ENCODE data around the gene WNT2. TPM values are rescaled to one million over a fixed set of nuclear protein-coding genes. Genes with fewer than 3 reads are reported as not detected.

Gene WNT2
- total and polyA plus RNA-seq, 10 of the 15 experiments (the other 5 are each of a cell fraction or from before 2014, with no cell fraction given), result 0.07 to 0.34 (median 0.19) TPM

DNA sequence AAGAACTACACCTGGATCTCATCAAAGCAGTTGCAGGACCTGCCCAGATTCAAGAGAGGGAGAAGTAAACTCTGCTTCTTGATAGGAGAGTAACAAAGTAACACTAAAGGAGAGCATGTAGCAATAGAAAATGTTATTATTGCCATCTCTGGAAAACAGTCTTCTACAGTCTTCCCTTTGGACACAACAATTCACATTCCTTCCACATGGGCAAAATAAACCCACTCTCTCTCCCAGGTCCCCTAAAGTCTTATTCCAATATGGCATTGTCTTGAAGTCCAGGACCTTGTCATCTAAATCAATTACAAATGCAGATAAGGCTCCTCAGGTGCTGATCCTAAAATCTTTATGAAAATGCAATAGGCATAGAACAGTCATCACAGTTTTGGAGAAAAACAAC lies 10.3 kb upstream of the WNT2 start:
- CTCF ChIA-PET, result interaction anchor here (0.7 kb wide), 1 partner anchor 120 kb away, joined by 3 read pairs; no protein-coding TSS in a partner anchor
- POLR2A ChIA-PET, result no interaction called here
- Histone ChIP-seq H3K27me3 (replicated peaks in 1 of 2; ENCODE audit: control insufficient read depth in 2 of 2, insufficient read depth in 2 of 2, low read length in 1 of 2) (no peaks in the 10 kb centered on the region), H3K4me3 (no peak overlapping the region), H3K9me3 (replicated peaks; ENCODE audit: control insufficient read depth, insufficient read depth, low read length) (no peaks in the 10 kb centered on the region; the same call in 2 of the 3 replicates), H3K79me2 (ENCODE audit: control insufficient read depth, insufficient read depth, low read length) (no peaks in the 10 kb centered on the region), H2AFZ (ENCODE audit: control insufficient read depth, low read depth, low read length) (no peak overlapping the region), H4K20me1 (ENCODE audit: control insufficient read depth, insufficient read depth) (no peaks in the 10 kb centered on the region), H3K4me2 (ENCODE audit: control insufficient read depth, insufficient read depth) (no peak overlapping the region), H3K9ac (ENCODE audit: control insufficient read depth, insufficient read depth, low read length) (no peak overlapping the region), H3K27ac (ENCODE audit: control insufficient read depth, insufficient read depth) (no peak overlapping the region), H3K36me3 (ENCODE audit: control insufficient read depth in 2 of 2, insufficient read depth in 2 of 2, low read length in 1 of 2) (no peaks in the 10 kb centered on the region), H3K4me1 (ENCODE audit: control insufficient read depth, insufficient read depth, low read length) (no peaks in the 10 kb centered on the region)
- DNase-seq (ENCODE audit: low read depth, low spot score) (no peak), FAIRE-seq (no peak), ATAC-seq (no peak)
- no TSS peak for BruUV-seq (replicated peaks)
- in situ Hi-C loops (cut with MboI), result no loop called here
- RAD21 ChIA-PET (ENCODE audit: unreplicated experiment), result interaction anchor here (1.8 kb wide), 1 partner anchor 13 kb away, joined by 5 read pairs; no protein-coding TSS in a partner anchor
- SMC1A ChIA-PET (ENCODE audit: uncharacterized antibody, unreplicated experiment), result interaction anchor here (1.2 to 1.5 kb wide), 4 partner anchors 8 to 33 kb away, joined by 3 to 5 read pairs (median 4); no protein-coding TSS in a partner anchor
- intact Hi-C loops (cut with micrococcal nuclease; ENCODE audit: unreplicated experiment), result no loop called here
- TF ChIP-seq SUZ12 (IDR thresholded peaks at IDR 0.05; ENCODE audit: unreplicated experiment) (no peak), CBX3 (IDR thresholded peaks at IDR 0.05; ENCODE audit: borderline replicate concordance, low read depth) (no peak), BHLHE40 (IDR thresholded peaks at IDR 0.05; ENCODE audit: borderline replicate concordance in 1 of 2, low read depth in 2 of 2, low read length in 1 of 2) (no peak), FOXK2 (IDR thresholded peaks at IDR 0.05) (no peak), CBFB (IDR thresholded peaks at IDR 0.05; ENCODE audit: low read depth) (no peak), ZNF384 (IDR thresholded peaks at IDR 0.05; ENCODE audit: borderline replicate concordance, low read depth, low read length) (no peak), E2F8 (IDR thresholded peaks at IDR 0.05; ENCODE audit: low read depth, partially characterized antibody) (no peak), ZNF622 (IDR thresholded peaks at IDR 0.05) (no peak), WRNIP1 (IDR thresholded peaks at IDR 0.05; ENCODE audit: borderline replicate concordance, low read depth, low read length) (no peak), BACH1 (IDR thresholded peaks at IDR 0.05; ENCODE audit: borderline replicate concordance) (no peak), ATF7 (IDR thresholded peaks at IDR 0.05; ENCODE audit: low read depth) (no peak), TBL1XR1 (IDR thresholded peaks at IDR 0.05; ENCODE audit: low read depth, low read length) (no peak), USF1 (IDR thresholded peaks at IDR 0.05; ENCODE audit: borderline replicate concordance, extremely low read length, insufficient read depth, low read depth, low read length) (no peak)
- TF ChIP-seq, protein P1, sequence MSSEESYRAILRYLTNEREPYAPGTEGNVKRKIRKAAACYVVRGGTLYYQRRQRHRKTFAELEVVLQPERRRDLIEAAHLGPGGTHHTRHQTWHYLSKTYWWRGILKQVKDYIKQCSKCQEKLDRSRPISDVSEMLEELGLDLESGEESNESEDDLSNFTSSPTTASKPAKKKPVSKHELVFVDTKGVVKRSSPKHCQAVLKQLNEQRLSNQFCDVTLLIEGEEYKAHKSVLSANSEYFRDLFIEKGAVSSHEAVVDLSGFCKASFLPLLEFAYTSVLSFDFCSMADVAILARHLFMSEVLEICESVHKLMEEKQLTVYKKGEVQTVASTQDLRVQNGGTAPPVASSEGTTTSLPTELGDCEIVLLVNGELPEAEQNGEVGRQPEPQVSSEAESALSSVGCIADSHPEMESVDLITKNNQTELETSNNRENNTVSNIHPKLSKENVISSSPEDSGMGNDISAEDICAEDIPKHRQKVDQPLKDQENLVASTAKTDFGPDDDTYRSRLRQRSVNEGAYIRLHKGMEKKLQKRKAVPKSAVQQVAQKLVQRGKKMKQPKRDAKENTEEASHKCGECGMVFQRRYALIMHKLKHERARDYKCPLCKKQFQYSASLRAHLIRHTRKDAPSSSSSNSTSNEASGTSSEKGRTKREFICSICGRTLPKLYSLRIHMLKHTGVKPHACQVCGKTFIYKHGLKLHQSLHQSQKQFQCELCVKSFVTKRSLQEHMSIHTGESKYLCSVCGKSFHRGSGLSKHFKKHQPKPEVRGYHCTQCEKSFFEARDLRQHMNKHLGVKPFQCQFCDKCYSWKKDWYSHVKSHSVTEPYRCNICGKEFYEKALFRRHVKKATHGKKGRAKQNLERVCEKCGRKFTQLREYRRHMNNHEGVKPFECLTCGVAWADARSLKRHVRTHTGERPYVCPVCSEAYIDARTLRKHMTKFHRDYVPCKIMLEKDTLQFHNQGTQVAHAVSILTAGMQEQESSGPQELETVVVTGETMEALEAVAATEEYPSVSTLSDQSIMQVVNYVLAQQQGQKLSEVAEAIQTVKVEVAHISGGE (CRISPR knock-in tag; IDR thresholded peaks at IDR 0.05), result no peak
- TF ChIP-seq, protein P2, sequence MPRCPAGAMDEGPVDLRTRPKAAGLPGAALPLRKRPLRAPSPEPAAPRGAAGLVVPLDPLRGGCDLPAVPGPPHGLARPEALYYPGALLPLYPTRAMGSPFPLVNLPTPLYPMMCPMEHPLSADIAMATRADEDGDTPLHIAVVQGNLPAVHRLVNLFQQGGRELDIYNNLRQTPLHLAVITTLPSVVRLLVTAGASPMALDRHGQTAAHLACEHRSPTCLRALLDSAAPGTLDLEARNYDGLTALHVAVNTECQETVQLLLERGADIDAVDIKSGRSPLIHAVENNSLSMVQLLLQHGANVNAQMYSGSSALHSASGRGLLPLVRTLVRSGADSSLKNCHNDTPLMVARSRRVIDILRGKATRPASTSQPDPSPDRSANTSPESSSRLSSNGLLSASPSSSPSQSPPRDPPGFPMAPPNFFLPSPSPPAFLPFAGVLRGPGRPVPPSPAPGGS (IDR thresholded peaks at IDR 0.05; ENCODE audit: borderline replicate concordance, insufficient read depth, low read depth, low read length, poor library complexity, severe bottlenecking), result no peak
- TF ChIP-seq, protein P3, sequence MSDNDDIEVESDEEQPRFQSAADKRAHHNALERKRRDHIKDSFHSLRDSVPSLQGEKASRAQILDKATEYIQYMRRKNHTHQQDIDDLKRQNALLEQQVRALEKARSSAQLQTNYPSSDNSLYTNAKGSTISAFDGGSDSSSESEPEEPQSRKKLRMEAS (IDR thresholded peaks at IDR 0.05; ENCODE audit: low read depth, low read length), result no peak

All from GM12878 (cell line).